IPS-NIHi11 (cell line): ENCODE data around the gene DDRGK1.
"Not testable (repeated sequence)": the region's sequence is repeated elsewhere in the genome, so short reads cannot be mapped to it uniquely, and the experiment has no call there.

Experiments
- DNase-seq: peaks from one replicate; pipeline ENCODE4 v3.0.0; 2012; ENCODE audit warnings: mixed read lengths, low spot score

DDRGK1 gene

DNA sequence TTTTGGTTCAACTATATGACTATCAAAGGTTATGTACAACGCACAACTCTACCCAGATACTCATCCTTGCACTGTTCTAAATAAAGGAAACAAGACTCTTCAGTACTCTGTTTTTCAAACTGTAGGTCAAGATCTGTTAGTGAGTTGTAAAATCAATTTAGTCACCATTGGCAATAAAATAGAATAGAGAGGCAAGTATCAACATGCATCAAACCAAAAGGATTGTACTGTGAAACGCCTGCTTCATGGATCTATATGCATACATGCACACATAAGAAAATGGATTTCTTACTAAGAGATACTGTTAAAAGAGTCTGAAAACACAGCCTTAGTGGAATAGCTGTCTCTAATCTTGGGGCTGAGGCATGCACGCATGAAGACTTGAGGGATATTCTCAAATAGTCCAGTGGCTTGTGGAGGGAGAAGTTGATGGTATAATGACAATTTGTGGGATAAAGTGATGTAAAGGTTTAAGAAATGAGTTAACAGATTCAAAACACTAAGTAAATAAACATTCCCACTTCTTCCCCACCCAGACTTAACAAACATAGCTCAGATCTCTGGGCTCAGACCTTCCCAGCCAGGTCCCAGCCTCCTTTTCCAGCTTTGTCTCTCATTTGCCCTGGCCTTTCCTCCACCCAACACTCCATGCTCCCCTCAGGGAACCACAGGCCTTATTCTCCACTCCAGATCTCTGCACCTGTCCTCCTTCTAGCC is 20.4 kb downstream of the DDRGK1 start:
- no peak for DNase-seq

DNA sequence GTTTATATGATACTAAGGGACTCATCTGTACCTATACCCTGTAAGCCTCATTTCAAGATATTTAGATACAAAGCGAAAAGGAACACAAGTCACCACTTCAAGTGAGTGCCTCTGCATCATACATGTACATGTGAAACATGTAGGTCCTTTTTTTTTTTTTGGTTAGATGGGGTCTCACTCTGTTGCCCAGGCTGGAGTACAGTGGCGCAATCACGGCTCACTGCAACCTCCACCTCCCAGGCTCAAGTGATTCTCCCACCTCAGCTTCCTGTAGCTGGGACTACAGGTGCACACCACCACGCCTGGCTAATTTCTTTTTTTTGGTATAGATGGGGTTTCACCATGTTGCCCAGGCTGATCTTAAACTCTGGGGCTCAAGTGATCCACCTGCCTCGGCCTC is 22.1 kb downstream of the DDRGK1 start:
- DNase-seq, result not testable (repeated sequence)

DNA sequence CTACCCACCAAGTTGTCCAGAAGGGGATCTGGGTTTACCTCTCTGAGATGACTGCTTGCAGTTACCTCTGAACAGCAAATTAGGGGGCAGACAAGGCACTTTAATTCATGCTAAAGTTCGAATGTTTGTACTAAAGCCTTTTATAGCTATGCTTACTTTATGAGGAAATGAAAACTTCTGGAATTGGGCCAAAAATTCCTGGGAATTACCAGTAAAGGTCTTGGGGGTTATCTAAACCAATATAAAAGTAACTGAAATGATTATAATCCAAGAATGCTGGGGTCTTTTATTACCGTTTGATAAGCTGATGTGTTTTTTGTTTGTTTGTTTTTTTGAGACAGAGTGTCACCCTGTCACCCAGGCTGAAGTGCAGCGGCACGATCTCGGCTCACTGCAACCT is 23.2 kb downstream of the DDRGK1 start:
- DNase-seq, result no peak

DNA sequence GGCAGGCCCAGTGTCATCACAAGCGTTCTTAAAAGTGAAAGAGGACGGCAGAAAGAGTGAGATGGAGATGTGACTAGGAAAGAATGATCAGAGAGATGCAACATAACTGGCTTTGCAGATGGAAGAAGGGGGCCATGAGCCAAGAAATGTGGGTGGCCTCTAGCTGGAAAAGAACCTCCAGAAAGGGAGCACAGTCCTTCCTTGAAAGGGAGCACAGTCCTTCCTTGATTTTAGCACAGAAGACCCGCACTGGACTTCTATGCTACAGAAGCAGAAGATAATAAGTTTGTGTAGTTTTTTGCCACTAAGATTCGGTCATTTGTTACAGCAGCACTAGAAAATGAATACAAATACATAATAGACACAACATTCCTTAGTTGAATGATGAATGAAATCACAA is 24.2 kb downstream of the DDRGK1 start:
- no peak for DNase-seq

DNA sequence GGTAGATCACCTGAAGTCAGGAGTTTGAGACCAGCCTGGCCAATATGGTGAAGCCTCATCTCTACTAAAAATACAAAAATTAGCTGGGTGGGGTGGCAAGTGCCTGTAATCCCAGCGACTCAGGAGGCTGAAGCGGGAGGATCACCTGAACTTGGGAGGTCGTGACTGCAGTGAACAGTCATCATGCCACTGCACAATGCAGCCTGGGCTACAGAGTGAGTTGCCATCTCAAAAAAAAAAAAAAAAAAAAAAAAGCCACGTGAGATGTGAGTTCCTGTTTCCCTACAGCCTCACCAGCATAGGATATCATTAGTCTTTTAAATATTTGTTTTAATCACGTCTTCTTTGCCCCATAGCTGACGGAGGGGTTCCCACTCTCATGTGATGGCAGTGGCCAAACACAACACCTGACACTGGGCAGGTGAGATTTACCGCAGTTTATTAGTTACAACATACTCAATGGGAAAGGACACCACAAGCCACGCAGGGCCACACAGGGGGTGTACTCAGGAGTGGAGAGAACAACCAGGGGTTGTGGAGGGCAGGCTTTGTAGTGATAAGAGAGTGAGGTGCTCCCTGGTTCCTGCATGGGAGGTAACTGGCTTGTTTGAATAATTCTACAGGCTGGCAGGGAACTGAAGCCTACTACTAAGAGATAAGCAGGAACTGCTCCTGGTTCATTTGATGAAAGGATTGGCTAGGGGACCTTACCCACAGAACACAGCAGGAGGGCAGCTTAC is 26.6 kb downstream of the DDRGK1 start:
- no peak for DNase-seq

DNA sequence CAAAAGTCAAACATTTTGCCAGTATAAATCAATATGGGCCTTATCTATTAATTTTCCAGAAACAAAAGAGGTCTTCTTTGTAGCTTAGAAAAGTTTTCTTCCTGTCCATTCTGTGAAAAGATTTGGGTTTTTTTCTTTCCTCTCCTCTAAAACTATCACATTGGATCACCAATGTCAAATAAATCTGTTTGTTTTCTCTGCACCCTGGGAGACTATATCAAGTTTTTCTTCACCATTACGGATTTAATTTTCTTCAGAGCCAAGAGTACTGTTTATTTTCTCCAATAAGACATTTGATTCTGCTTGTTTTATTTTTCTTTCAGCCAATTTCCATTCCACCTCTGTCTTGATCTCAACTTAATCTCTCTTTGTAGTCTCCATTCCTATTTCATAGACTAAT is 29.2 kb downstream of the DDRGK1 start:
- DNase-seq, result no peak

DNA sequence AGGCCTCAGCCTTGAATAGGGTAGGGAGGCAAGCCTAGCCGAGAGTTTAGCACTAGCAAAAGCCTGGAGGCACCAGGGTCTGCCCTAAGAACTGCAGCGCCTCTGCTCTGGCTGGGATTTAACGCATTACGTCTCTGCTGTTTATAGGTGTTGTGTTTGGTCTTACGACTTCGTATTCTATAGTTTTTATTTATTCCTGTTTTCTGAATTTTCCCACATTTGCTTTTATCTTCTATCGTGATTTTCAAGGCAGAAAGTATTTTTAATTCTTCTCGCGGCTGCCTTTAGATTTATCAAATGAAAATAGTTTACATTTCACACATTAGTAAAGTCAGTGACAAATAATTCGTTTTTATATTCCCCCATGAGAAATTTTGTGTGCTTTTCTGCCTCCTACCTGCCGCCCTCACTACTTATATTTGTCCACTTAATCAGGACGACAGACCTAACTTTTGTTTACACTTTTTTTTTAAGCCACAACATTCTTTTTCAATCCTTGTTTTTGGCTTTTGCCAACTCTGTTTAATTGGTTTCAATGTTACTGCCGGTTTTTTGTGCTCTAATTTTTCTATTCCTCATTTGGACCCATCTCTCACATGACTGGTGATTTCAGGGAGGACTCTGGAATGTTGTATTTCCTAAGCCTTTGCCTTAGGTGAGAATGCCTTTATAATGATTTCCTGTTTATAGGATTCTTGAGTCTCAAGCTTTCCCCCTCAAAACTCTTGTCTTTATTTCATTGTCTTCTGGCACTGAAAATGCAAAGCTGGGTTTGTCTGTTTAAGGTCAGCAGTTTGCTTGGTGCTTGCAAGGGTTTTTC is 29.8 kb downstream of the DDRGK1 start:
- DNase-seq, result no peak

DNA sequence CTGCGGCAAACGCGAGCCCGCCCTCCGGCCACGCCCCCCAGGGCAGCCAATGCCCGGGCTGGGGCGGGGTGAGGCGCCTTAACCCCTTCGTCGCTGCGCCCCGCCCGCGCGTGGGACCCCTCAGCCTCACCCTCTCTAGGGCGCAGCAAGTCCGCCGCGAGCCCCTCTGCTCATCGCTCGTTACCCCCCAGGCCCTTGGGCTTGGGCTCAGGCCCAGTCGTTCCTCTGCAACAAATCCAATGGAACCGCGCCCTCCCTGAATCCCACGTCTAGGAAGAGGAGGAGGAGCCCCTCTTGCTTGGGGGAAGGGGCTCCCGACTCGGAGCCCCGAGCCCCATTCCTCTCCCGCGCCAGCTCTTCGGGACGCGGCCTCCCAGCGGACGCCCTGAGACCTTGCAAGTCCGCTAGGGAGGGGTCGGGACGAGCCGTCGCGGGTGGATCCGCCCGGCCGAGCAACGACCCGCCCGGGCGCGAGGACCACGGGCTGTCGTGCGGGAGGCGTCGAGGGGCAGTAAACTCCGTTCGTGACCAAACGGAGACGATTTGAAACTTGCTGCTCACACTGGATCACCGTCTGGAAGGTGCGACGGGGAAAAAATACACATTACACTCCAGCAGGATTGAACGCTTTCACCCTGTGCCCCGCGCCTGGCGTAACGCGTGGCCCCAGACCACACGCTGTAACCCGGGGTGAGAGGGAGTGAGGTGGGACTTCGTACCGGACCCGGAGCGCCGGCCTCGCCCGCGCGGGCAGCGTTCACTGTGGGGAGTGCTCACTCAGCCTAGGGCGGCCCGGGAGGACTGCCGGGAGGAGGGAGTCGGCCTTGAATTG is 30.7 kb downstream of the DDRGK1 start:
- DNase-seq, result peak; percentile 98

DNA sequence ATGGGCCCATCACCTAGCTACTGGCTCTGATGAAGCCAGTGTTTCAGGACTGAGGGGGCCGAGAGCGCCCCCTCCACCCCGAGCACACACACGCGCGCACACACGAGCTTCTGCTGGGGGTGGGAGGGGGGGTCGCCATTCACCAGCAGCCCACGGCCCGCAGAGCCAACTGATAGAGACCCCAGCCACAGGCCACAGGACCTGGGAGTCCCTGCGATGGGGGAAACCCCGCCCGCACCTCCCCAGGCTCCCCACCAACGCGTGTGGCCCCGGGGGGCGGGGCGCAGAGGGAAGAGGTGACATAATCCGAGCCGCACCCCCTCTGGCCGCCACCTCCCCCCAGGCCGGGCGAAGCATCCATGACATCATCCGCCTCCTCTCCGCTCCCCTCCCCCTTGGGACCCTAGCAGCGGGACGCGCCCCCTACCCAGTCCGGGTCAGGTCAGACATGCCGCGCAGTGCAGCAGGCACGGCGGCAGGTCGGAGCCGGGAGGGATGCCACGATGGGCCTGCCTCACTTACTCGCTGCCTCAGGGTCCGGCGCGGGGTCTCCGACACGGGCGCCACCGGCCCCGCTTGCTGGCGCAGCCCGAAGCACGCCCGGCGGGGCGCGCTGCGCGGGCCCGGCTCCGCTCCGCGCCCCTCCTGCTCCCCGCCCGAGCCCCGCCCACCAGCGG is 31.4 kb downstream of the DDRGK1 start, which contains the start of gene LZTS3:
TSS of gene LZTS3 (minus strand) at position 617 of the 677 bp plus-strand sequence. CDS start 6,386 bp downstream, outside the sequence.
- peak; percentile 86 for DNase-seq

DNA sequence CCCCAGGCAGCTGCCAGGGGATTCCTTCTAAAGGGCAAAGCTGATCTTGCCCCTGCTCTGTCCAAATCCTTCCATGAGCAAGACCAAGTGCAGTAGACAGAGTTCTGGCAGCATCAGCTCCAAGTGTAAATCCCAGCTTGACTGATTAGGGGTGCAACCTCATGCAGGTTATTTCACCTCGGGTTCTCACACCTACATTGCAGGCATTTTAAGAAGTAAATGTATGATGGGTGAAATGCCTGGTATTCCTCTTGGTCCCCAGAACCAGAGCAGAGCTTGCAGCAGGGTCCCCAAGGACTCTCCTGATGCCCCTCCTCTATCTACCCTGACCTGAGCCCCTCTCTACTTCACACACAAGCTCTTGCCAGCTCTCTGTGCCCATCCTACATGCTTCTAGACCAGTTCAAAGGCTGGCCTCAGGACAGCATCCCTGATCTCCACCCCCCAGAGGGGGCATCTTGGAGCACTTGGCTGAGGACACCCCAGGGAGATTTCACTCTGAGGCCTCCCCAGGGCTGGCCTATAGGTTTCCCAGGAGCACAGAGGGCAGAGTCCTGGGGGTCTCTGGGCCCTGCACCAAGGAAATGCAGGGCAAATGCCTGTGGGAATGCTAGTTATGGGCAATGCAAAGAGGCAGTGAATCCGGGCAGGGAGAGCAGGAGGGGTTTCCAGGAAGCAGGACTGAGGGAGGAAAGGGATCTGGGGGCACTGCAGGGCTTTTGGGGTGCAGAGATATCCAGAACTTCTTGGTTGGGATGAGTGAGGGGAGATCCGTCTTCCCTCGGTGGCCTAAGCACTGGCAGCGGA is 32.2 kb downstream of the DDRGK1 start:
- DNase-seq, result no peak

DNA sequence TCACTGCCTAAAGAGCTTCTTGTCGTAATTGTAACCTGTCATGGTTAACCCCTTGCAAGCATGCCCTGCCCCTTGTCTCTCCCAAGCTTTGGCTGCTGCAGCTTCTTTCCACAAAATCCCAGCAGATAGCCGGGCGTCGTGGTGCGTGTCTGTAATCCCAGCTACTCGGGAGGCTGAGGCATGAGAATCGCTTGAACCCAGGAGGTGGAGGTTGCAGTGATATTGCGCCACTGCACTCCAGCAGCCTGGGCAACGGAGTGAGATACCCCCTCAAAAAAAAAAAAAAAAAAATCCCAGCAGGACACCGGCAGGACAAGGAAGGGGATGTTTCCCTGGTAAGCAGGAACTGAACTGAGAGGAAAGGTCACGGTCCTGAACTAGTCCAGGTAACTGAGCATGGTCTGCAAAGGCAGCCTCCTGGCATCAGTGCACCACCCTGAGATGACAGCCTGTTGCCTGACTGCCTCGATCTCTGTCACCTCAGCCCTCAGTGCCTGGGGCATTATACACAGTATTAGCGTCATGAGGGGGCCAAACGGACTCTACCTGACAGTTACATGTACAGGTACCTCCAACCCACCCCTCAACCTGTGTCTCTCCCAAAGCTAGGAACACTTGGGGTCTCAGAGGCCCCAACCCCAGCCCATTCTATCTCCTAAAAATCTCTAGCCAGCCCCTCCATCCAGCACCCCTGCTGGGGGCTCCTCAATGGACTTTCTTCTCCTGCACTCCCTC is 32.9 kb downstream of the DDRGK1 start:
- no peak for DNase-seq

DNA sequence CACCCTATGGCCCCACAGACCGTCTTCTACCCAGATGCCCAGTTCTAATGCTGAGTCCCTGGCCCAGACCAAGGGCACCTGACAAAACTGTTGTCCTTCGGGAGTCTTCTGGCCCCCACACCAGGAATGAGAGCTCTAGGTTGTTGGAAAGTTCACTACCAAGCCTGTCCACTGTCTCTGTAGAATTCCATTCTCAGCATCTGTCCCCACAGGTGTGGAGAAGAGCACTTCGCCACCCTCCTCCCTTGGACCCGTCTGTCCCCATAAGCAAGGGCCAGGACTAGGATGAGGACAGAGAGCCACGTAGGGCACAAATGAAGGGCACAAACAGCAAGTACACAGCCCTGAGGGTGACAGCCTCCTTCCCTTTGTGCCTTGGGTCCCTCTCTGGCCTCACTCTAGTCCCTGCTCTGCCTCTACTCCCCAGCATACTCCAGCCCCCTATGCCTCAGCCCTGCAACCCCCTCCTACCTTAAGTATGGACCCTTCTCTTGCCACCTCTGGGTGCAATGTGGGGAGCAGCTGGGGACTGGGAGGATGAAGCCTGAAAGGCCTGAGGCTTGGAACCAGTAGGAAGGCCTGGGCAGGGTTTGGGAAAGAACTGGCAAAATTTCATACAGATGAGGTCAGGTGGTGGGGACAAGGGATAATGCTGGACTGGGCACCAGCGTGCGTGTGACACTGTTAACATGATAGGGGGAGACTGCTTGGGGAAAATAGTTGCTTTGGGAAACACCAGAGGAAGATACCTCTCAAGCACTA is 35.5 kb downstream of the DDRGK1 start:
- DNase-seq, result no peak

DNA sequence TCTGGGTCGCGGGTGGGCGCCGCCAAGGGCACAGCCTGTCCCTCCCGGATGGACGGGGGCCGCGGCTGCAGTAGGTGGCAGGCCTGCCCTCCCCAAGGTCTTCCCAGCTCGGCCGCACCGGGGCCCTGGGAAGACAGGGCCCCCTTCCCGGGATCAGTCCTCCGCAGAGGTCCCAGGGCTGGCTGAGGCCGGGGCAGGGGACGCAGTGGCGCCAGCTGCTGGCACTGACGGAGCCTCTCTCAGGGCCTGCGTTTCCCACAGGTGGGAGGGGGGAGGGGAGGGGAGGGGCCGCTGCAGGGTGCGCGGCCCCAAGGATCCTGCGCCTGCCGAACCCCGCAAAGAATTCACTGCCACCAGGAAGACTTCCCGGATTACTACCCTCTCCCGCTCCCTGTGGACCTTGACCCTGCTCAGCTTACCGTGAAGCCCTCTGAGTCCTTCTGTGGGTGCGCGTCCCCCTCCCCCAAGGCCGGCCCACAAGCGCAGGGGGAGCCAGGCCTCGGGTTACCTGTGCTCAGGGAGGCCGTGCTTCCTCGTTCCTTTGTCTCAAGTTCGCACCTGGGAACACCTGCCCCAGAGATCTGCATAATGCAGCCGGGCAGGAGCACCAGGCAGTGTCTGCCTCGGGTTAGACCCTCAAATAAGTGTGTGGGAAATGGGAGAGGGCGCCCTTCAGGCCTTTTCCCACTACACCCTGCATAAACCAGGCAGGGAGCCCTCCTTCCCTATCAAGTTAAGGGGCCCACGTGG is 36.2 kb downstream of the DDRGK1 start:
- DNase-seq, result peak; percentile 93

DNA sequence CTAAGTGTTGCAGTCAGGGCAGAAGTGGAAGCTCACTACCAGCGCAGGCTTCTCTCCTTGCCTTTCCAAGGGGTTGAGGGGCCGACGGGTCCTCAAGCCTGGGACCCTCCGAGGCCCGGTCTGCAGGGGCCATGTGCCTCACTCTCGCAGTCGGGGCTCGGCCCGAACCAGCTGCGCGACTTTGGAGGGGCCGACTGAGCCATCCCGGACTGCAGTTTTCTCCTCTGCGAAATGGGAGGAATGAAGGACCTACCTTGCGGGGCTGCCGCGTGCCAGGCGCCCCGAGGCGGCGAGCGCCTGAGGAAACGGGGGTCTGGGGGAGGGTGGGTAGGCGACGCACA is 36.8 kb downstream of the DDRGK1 start:
- peak; percentile 49 for DNase-seq

DNA sequence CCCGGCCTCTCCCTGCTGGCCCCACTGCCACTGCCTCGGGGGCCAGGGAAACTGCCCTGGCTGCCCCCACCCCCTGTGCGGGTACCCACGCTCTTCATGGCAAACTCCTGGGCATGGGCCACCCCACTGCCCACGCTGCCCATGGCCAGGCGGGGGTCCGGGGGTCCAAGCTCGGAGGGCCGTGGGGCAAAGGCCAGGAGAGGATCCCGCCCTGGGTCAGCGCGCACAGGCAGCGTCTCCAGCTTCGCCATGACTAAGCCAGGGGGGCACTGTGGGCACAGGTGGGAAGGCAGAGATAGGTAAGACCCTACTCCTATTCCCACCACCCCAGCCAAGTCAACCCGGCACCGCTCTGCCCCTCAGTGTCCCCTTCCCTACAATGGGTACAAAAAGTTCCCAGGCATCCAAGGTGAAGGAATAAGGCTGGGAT is 37.6 kb downstream of the DDRGK1 start:
- no peak for DNase-seq

DNA sequence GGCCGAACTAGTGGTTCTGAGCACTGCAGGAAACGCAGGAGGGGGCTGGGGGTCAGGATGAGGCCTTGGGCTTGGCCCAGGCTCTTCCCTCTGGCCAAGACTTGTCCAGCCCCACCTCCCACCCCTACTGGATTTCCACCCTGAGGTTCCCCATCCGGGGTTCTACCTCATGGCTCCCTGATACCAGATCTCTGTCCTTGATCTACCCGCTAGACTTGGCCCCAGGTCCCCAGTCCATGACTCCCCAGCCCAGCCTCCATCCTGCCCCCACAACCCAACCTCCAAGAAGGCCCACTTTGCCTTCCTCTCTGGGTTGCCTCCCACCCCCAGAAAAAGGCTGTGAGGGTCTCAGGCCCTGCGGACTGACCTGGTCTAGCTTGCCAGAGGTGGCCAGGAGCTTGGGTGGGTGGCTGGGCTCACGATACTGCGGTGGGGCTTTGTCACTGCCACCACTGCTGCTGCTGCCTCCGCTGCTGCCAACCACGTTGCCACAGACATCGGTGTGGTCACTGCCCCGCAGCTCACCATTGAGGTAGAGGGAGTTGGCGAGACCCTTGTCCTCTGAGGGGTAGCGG is 38.1 kb downstream of the DDRGK1 start:
- DNase-seq, result no peak

DNA sequence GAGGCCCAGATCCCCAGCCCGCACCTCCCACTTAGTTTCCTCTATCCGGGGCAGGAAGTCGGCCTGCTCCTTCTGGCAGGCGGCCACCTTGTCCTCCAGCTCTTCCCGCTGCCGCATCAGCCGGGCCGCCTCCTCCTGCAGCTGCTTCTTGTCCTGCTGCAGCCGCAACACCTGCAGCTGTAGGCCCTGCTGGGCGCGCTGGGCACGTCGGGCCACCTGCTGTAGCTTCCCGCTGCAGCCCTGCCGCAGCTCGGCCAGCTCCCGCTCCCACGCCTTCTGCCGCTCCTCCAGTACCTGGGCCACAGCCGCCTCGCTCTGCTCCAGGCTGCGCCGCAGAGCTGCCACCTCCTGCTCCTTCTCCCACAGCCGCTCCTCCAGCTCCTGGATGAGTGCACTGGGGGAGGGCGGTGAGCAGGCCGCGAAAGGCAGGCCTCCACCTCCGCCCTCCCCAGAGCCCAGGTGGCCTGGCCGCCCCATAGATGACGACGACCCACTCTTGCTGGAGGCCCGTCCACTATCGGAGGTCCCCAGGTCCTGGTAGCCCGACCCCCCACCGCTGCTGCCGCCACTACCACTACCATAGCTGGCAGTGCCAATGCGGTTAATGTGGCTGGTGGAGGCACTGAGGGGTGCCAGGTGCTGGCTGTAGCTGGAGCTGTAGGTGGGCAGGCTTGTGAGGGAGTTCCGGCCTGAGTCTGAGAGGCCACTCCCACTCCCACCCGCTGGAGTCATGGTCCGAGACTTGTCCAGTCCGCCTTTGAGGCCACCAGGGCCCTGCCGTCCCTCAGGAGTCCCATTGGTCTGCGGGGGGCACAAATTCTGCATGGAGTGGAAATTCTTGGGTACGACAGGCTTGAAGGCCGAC is 38.8 kb downstream of the DDRGK1 start:
- DNase-seq, result no peak
